NB4 (cell line): Measurements from ENCODE around the gene RASSF4.

Experiments
- DNase-seq: peaks from one replicate; pipeline ENCODE4 v3.0.0; 2010; ENCODE audit warnings: low read depth
- H3K4me3 ChIP-seq: one replicate; pipeline ENCODE4 v1.5.1; 2011; ENCODE audit warnings: mild to moderate bottlenecking, low read depth, low read length, moderate library complexity
- MAX ChIP-seq: IDR thresholded peaks from 2 replicates; pipeline ENCODE4 v1.6.1; 2011; ENCODE audit warnings: low read depth, low read length
- MYC ChIP-seq: IDR thresholded peaks from 2 replicates; pipeline ENCODE4 v1.6.1; 2011; ENCODE audit warnings: low read depth, low read length
- POLR2A ChIP-seq: IDR thresholded peaks from 2 replicates; pipeline ENCODE4 v1.6.1; 2011; ENCODE audit warnings: mild to moderate bottlenecking; ENCODE audit not compliant: insufficient read length; ENCODE audit errors: extremely low read depth
- TF ChIP-seq, protein P1 (sequence below): IDR thresholded peaks from one replicate; pipeline ENCODE4 v1.5.1; 2012; ENCODE audit warnings: low read depth, low read length

Gene RASSF4

GRCh38 chr10:44938956-44939355 is 20.6 kb upstream of the RASSF4 start:
- peak; percentile 68 for DNase-seq
- TF ChIP-seq, protein P1, sequence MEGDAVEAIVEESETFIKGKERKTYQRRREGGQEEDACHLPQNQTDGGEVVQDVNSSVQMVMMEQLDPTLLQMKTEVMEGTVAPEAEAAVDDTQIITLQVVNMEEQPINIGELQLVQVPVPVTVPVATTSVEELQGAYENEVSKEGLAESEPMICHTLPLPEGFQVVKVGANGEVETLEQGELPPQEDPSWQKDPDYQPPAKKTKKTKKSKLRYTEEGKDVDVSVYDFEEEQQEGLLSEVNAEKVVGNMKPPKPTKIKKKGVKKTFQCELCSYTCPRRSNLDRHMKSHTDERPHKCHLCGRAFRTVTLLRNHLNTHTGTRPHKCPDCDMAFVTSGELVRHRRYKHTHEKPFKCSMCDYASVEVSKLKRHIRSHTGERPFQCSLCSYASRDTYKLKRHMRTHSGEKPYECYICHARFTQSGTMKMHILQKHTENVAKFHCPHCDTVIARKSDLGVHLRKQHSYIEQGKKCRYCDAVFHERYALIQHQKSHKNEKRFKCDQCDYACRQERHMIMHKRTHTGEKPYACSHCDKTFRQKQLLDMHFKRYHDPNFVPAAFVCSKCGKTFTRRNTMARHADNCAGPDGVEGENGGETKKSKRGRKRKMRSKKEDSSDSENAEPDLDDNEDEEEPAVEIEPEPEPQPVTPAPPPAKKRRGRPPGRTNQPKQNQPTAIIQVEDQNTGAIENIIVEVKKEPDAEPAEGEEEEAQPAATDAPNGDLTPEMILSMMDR = no peak
- TF ChIP-seq MYC = no peak
- TF ChIP-seq MAX = no peak
- no peak for TF ChIP-seq POLR2A
- H3K4me3 ChIP-seq = no peak overlapping the region

GRCh38 chr10:44939691-44940401 is 19.8 kb upstream of the RASSF4 start:
- DNase-seq = peak; percentile 94
- H3K4me3 ChIP-seq = no peak overlapping the region
- TF ChIP-seq MYC (no peak), POLR2A (no peak), MAX (no peak)
- TF ChIP-seq, protein P1 = no peak

- TF ChIP-seq MYC (no peak), MAX (no peak), POLR2A (no peak)
- TF ChIP-seq, protein P1 = no peak
- no peak overlapping the region for H3K4me3 ChIP-seq
- DNase-seq = no peak
Observed at GRCh38 chr10:44944354-44944753, 15.2 kb upstream of the RASSF4 start.

DNA sequence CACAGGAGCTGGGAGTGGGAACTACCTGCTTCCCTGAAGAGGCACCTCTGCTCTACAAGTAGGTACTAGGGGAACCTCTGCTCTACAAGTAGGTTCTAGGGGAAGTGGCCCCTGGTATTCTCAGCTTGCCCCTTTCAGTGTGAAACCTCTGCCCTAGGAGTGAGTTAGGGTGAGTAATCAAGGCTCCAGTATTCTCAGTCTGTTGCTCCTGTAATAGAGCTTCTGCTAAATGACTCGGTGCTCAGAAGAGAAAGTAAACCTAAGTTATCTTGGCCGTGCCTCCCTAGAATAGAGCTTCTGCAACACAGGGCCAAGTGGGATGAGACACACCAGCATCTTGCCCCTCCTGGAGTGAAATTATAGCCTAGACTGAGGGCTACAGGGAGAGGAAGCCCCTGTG is 13.4 kb upstream of the RASSF4 start:
- peak; percentile 44 for DNase-seq
- TF ChIP-seq MAX = no peak
- TF ChIP-seq, protein P1 = no peak
- no peak for TF ChIP-seq POLR2A
- no peak for TF ChIP-seq MYC

GRCh38 chr10:44947371-44948152 is 12.0 kb upstream of the RASSF4 start:
- DNase-seq = peak; percentile 86
- no peak for TF ChIP-seq POLR2A
- TF ChIP-seq, protein P1 = no peak
- TF ChIP-seq MAX = no peak
- no peak for TF ChIP-seq MYC
- no peak overlapping the region for H3K4me3 ChIP-seq

More for the DNA sequence above, 13.4 kb upstream of the RASSF4 start:
- no peak overlapping the region for H3K4me3 ChIP-seq
